Activated CD8-positive, alpha-beta memory T cell treated with anti-CD3 and anti-CD28 coated beads for 1 hour (primary cell): ENCODE measurements around the gene KCNQ1.

ENCODE experiments used
- DNase-seq, 2 donors: peaks; one replicate each; pipeline ENCODE4 v3.0.0-alpha.2; 2020; ENCODE audit warnings: low read depth in 1 of 2; ENCODE audit errors: extremely low read depth in 1 of 2

KCNQ1 gene

DNA sequence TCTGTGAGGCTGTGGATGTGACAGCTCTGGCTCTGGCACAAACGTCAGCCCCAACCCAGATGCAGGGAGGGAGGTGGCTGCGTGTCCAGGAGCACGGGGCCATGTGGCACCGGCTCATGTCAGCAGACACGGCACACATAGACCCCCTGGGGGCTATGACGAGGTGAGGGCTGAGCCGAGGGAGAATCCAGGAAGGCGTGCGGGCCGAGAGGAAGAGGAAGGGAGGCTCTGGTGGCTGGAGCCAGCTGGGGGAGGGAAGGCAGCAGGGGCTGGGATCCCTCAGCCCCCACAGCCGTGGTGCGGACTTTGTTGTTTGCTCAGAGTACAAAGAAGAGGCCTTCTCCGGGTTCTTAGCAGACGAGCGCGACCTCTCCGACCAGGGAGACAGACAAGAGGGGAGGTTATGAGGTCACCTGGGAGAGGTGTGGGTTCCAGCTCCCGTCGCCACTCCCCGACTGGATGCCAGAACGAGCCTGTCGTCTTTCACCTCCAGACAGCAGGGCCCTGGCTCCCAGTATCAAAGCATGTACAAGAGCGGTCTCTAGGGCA is 394.7 kb downstream of the KCNQ1 start:
- DNase-seq, result no peak

DNA sequence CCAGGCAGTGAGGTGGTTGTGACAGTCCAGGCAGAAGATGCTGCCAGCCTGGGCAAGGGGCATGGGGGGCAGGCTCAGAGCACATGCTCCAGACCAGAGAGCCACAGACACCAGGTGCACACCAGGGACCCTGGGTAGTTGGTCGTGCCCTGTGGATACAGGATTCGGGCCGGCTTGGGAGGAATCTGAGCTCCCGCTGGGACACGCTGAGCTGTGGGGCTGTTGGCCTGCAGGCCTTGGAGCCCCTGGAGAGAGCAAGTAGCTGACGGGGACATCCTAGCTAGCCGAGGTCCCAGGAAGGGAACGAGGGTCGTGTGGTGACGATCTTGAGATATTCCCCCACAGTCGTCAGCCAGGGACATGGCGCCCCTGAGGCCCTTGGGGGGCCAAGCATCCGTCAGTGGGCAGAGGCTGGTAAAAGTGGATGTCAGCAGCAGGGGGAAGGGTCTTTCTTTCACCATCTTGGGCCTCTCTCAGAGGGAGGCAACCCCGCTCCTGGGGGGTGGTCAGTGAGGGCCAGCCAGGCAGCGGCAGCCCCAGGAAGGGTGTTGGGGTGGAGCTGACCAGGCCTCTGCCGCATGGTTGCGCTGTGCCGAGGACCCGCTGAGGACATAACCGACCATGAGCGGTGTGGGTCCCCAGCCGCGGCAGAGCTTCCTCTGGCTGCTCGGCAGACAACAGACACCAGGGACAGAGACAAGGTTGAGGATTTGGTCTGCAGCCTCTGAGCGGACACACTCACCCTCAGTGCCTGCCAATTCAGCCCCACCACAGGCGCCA is 396.8 kb downstream of the KCNQ1 start:
- DNase-seq, result no peak

DNA sequence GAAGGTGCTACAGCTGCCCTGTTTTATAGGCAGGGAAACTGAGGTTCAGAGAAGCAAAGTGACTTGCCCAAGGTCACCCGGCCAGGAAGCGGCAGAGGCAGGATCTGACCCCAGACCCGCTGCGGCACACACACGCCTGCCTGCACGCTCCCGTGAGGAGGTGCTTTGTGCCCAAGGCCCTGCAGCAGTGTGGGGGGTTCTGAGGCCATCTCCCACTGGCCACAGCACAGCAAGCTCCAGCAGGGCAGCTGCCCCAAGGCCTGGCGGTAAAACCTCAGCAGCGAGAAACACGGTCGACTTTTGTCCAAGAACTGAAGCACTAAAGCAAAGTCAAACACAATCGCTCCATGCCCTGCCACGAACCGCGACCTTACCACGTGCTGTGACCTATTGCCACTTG is 398.1 kb downstream of the KCNQ1 start:
- no peak for DNase-seq

DNA sequence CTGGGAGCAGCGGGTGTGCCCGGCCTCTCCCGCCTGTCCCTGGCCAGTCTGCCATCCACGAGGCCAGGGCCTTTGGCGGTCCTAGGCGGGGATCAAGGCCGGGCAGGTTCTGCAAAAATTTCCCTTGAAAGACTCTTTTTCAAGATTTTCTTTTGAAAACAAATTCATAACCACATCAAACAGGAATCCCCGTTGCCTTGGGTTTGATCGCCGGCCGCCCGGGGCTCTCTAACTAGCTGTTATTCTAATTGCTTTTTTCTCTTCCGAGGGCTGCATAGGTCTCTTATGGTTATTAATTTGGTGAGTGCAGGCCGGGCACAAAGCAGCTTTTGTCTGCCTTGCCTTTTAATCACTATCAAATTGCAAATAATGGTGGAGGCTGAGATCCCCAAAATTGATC is 398.7 kb downstream of the KCNQ1 start:
- no peak for DNase-seq

DNA sequence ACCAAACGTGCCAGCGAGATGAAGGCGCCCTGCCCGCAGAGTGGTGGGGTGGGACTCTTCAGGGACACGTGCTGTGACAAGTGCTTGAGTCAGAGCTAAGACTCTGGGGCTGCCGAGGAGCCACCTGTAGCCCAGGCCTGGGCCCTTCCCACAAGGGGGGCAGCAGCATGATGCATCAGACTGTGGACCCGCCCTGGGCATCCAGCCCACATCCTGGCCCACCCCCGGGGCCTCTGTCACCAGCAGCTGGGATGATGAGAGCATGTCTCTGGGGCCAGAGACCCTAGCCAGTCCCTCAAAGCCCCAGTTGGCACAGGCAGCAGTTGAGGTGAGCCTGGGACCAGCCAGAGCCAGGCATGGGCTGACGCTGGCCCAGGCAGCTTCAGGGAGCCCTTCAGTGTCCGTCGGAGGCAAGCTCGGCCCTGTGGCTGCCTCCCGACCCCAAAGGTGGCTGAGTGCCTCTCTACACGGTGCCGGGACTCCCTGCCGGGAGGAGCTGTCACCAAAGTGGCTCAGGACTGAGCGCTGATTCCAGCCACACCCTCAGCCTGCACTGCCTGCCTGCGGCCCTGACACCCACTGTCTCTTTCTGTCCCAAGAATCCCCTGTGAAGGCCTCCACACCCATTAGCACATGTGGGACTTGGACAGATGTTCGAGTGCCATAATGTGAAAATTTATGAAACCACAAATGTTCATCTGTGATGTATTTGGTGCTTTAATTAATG is 399.5 kb downstream of the KCNQ1 start:
- no peak for DNase-seq

DNA sequence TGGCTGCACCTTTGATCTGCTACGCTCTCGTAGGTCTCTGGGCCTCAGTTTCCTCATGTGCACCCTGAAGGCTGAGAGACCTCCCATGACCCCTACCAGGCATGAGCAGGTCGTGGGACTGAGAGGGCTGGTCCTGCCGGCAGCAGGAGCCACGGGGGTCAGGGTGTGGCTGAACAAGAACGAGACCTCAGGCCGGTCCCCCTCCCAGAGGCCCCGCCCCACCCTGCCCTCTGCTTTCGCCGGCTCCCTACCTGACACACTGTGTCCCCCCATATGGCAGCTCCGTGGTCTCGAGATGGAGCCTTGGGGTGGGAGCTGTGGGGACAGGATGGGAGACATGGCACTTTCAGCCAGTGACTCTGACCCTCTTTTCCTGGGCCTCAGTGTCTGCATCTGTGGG is 400.2 kb downstream of the KCNQ1 start:
- DNase-seq, result no peak

DNA sequence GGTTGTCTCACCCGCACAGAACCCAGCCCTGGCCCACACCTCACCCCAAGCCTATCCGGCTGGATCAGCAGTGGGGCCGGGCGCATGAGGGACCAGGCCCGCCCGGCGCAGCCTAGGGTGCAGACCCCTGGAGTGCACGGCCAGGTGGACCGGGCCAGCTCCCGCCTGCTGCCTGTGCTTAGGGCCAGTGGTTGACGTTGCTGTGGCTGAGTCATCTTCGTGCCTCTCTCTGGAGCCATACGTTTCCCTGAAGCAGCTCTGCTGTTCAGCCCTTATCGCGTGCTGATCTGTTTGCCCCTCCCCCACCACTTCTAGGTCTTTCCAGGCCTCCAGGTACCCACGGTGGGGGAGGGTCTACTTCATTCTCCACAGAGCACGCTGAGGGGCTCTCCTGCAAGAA is 401.2 kb downstream of the KCNQ1 start:
- no peak for DNase-seq

DNA sequence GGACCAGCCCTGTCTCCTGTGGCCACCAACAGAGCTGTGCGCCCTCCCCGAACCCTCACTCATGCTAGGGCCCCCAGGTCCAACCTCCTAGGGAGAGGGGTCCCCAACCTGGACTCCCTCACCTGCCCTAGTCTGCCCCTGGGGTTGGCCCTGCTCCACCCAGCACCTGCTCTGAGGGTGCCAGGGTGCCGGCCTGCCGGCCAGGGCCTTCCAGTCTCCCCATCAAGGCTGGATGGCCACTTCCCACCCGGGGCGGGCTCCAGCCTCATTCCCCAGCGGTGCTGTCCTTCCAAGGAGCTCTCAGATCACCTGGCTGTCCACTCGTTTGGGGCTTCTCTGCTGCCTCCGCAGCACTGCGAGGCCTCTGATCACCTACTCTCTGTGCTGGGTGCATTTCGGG is 401.7 kb downstream of the KCNQ1 start:
- no peak for DNase-seq

DNA sequence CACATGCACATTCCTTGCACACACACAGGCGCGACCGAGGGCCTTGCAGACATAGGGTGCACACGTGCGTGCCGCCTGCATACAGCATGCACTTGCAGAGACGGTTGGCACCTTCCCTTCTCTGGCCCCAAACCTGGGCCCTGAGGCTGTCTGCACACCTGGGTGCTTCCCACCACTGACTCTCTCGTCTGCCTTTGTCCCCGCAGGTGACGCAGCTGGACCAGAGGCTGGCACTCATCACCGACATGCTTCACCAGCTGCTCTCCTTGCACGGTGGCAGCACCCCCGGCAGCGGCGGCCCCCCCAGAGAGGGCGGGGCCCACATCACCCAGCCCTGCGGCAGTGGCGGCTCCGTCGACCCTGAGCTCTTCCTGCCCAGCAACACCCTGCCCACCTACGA is 402.8 kb downstream of the KCNQ1 start:
- no peak for DNase-seq

DNA sequence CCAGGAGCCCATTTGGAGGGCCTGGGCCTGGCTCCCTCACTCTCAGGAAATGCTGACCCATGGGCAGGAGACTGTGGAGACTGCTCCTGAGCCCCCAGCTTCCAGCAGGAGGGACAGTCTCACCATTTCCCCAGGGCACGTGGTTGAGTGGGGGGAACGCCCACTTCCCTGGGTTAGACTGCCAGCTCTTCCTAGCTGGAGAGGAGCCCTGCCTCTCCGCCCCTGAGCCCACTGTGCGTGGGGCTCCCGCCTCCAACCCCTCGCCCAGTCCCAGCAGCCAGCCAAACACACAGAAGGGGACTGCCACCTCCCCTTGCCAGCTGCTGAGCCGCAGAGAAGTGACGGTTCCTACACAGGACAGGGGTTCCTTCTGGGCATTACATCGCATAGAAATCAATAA is 403.7 kb downstream of the KCNQ1 start:
- no peak for DNase-seq

DNA sequence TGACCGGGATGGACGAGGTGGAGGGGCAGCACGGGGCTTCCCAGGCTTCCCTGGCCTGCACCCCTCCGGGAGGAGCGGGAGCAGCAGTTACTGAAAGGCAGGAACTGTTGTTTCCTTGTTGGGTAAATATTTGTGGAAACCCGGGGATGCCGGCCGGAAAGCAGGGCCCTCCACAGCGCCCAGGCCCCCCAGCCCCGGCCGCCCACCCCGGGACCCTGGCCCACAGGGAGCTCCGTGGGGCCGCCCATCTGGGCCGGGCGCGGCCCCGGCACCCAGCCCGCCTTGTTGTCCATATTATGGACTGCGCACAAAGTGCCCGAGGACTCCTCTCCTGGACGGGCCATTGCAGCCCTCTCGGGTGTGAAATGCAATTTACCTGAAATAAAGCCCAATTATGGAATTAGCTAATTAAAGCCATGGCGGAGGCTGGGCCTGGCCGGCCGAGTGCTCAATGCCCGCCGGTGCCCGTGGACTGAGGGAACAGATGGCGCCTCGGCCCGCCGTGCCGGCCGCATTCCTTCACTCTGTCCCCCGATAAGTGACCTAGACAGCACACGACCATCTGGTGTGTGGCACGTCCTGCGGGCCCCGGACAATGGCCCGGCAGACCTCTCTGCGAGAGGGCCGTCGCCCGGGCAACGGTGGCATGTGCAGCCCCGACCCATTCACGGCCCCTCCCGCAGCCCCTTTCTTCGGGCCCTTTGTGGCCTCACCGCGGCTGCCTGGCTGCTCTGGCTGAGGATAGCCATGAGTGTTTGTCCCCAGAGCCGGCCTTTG is 405.4 kb downstream of the KCNQ1 start:
- DNase-seq, result no peak

DNA sequence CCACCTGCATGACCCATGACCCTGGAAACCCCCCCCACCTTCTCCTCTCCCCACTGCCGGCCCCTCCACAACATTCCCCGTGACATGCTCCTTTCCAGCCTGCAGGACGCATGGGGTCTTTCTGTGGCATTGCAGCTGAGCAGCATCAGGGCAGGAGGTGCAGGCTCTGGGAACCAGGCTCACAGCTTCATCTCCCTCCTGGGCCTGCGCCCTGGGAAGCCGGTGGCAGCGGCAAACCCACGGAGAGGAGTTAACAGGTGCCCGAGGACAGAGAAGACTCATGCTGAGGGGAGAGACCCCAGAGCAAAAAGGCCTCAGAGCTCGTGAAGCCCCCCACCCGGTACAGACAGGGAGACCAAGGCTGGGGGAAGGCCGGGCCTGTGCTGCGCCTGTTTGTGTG is 408.6 kb downstream of the KCNQ1 start:
- DNase-seq, result no peak

DNA sequence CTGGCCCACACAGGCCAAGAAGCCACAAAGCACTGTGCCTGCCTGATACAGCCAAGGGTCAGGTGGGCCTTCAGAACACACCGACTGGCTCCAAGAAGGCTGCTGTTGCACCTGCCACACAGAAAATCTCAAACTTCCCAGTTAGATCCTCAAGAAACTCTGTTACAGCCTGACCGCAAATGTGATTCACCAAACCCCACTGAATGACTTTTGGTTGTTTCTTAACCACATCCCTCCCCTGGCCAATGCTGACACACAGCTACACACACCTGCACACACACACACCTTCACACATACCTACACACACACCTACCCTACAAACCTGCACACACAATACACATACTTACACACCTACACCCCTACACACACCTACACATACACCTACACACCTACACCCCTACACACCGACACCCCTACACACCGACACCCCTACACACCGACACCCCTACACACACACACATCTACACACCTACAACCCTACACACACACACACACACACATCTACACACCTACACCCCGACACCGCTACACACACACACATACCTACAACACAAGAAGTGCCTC is 409.3 kb downstream of the KCNQ1 start:
- DNase-seq, result no peak

DNA sequence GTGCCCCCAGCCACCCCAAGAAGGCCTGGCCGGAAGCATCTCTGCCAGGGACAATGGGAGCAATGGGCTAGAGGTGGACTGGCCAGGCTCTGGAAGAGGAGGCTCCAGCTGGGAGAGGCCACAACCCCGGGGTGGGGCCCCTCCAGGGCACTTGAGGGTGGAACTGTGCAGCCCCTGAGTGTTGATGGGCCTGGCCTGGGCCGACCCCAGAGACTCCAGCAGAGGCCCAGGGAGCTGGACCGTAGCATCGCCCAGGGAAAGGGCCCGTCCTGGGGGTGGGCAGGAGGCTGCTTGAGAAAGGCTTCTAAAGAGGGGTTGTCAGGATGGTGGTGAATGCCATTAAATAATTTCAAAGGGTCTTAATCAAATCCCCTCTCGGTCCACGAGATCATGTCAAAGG is 410.4 kb downstream of the KCNQ1 start:
- DNase-seq, result no peak

DNA sequence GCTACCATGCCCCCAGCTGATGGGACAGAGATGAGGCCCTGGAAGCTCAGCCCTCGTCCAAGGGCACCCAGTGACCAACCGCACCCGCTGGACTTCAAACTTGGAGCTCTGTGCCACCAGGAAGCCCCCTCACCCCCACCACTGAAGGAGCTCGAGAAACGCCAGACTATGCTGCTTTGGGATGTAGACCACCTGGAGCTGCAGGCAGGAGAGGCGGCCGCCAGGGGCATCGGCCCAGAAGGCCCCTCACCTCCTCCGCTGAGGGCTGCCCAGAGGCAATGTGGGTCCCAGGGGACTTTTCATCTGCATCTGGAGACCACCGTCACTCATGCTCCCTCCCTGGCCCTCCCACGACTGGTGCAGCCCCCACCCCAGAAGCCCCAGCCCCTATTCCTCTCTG is 412.5 kb downstream of the KCNQ1 start:
- no peak for DNase-seq

DNA sequence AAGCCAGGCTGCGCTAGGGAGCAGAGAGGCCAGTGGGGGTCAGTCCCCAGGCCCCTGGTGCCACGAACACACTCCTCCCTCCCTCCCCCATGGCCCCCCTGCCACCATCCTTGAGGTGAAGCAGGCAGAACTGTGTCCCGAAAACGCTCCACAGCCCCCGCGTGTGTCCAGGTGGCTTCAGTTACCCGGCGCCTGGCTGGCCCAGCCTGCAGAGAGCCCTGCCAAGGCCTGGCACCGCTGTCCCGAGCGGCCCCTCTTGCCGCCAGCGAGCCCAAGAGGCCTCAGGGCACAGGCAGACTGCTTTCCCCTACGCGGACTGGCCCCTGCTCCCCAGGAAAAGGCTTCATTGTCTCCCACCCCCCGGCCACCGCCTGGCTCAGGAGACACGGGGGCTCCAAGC is 413.1 kb downstream of the KCNQ1 start:
- no peak for DNase-seq

DNA sequence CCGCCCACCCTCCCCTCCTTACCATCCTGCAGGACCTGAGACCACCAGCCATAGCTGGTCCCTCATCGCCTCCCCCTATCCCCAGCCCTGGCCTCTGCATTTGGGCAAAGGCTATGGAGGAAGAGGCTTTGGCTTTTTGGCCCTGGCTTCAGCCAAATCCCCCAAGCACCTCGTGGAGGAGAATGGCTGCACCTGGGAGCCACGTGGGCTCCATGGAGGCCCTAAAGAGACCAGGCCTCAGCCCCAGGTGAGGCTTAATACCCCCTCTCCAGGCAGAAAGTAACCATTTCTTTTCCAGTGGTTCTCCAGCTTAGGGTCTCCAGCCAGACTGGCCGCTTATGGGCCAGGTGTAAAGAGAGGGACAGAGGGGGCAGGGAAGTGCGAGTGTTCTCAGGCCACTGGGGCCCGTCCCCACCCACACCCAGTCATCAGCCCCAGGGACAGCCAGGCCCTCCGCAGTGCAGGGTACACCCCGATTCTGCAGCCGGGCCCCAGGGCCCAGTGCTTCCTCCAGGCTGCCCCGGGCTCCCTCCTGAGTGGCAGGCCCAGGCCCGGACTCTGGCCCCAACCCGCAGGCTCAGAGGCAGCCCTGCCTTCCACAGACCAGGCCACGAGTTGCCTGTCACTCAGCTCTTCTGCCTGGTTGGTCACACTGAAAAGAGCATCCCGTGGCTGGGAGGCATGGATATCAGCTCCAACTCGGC is 414.3 kb downstream of the KCNQ1 start:
- DNase-seq, result no peak

DNA sequence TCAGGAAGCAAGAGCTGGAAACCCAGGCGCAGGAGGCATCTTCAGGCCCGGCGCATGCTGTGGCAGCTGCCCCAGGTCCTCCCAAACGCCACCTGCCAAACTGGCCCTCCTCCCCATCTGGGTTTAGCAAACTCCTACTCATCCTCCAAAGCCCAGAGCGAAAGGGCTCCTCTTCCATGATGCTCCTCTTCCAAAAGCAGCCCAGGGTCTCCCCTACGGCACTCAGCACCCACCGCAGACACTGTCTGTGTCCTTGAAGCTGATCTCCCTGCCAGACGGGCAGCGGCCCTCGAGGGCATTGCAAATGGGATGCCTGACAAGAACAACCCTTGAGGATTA is 414.9 kb downstream of the KCNQ1 start:
- no peak for DNase-seq

DNA sequence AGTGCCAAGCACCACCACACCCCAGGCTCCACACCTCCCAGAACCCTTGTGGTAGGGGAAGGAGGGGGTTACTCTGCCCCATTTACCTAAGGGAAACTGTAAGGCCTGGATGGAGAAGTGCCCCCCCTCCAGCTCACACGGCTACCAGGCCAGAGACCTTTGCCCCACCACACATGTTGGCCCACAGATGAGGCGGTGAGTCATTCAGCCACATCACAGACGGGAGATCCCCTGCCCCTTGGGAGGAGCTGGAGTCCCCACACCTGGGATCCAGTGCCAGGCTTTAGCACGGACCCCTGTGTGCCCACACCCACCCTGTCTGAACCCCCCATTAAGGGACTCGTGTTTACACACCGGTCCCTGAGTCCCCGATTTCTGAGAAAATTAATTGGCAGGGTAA is 415.8 kb downstream of the KCNQ1 start:
- no peak for DNase-seq

DNA sequence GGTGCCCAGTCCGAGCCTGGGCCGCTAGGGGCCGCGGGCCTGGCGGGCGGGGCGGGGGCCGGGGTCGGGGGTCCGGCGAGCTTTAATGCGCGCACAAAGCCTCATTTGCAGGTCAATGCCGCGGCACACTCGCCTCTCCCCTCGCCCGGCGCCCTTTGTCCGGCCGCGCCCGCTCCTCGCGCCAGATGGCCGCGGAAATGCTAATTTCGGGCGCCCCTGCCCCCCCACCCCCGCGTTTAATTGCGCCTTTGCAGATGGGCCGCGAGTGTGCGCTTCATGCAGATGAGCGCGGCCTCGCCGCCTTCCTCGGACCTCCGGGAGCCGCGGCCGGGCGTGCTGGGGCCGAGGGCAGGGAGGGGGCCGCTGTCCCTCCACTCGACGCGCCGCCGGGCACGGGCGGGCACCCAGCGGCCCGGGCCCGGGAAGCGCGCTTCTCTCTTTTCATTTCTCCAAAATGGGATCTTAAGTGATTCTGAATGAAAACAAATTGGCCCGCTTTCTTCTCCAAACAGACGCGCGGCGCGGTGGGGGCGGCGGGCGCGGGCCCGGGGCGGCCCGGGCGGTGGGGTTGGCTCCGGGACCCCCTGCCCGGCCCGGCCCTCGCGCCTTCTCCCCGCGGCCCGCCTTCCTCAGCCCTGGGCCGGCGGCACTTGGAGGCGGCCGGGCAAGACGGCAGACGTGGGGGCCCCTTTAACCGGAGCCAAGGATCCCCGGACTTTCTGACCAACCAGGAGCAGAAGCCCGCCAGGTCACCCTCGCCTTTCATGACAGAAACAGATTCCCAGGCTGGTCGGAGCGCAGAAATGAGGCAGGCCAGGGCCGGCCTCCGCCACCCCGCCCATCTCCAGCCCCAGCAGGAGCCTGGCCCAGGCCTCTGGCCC is 417.8 kb downstream of the KCNQ1 start:
- no peak for DNase-seq
